HG03354 (cell line): ENCODE measurements around the gene DNAJC5.
"Not testable (repeated sequence)": the region's sequence is repeated elsewhere in the genome, so short reads cannot be mapped to it uniquely, and the experiment has no call there.

Experiments used
- ATAC-seq: cut with Tn5 transposase; IDR thresholded peaks from one replicate; pipeline ENCODE4 v1.9.1; 2021; ENCODE audit warnings: mild to moderate bottlenecking; ENCODE audit not compliant: unreplicated experiment, poor library complexity, severe bottlenecking

Gene DNAJC5

GRCh38 chr20:63947638-63948456, 52.9 kb downstream of the DNAJC5 start:
- ATAC-seq = no peak

- no peak for ATAC-seq
Measured at GRCh38 chr20:63950701-63951397, 55.9 kb downstream of the DNAJC5 start.

GRCh38 chr20:63951398-63952209, 56.7 kb downstream of the DNAJC5 start:
- ATAC-seq = no peak

GRCh38 chr20:63952210-63952535, 57.2 kb downstream of the DNAJC5 start:
- ATAC-seq = no peak

- ATAC-seq = no peak
Measured at GRCh38 chr20:63952769-63953168, 57.8 kb downstream of the DNAJC5 start.

- no peak for ATAC-seq
Measured at GRCh38 chr20:63953764-63954429, 59.0 kb downstream of the DNAJC5 start.

- ATAC-seq = peak; percentile 14
Measured at GRCh38 chr20:63955281-63955826, 60.4 kb downstream of the DNAJC5 start.

- peak; percentile 76 for ATAC-seq
Measured at GRCh38 chr20:63955827-63956663, 61.1 kb downstream of the DNAJC5 start, which contains the start of gene UCKL1. Gene UCKL1 (minus strand): TSS chr20:63956416. CDS start chr20:63956372, 44 bp downstream.

GRCh38 chr20:63956664-63957003, 61.7 kb downstream of the DNAJC5 start:
- ATAC-seq = peak; percentile 11

GRCh38 chr20:63957004-63957689, 62.2 kb downstream of the DNAJC5 start:
- peak; percentile 18 for ATAC-seq

GRCh38 chr20:63957690-63958441, 62.9 kb downstream of the DNAJC5 start:
- ATAC-seq = no peak

GRCh38 chr20:63958471-63958870, 63.5 kb downstream of the DNAJC5 start:
- no peak for ATAC-seq

GRCh38 chr20:63958964-63959698, 64.2 kb downstream of the DNAJC5 start:
- ATAC-seq = no peak

GRCh38 chr20:63959699-63960075, 64.8 kb downstream of the DNAJC5 start:
- no peak for ATAC-seq

- ATAC-seq = not testable (repeated sequence)
Measured at GRCh38 chr20:63960654-63961621, 66.0 kb downstream of the DNAJC5 start.
